ENCODE measurements around the gene P2RY11.

Gene P2RY11

DNA sequence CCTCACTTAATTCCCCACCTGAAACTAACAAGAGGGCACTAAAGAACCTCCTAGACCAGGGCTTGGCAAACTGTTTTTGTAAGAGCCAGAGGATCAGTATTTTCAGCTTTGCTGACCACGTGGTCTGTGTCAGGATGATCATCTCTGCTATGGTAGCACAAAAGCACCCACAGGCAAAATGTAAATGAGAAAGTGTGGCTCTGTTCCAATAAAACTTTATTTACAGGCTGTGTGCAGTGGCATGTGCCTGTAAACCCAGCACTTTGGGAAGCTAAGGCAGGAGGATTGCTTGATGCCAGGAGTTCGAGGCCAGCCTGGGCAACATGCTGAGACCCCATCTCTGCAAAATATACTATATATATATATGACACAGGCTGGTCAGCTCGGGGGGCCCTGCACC is 52.0 kb downstream of the P2RY11 start:
- Histone ChIP-seq H3K9me3 (ENCODE audit: insufficient read depth, low read depth, low read length) (no peaks in the 10 kb centered on the region), H3K27me3 (ENCODE audit: insufficient read depth, low read length, poor library complexity, severe bottlenecking) (no peaks in the 10 kb centered on the region), H3F3A (ENCODE audit: low read depth) (no peaks in the 10 kb centered on the region), H2AFZ (ENCODE audit: low read length) (no peak overlapping the region), H3K4me2 (ENCODE audit: low read depth, low read length, poor library complexity, severe bottlenecking) (no peak overlapping the region), H4K20me1 (ENCODE audit: insufficient read depth, low read length, poor library complexity, severe bottlenecking) (no peaks in the 10 kb centered on the region), H3K36me3 (ENCODE audit: insufficient read depth, low read length) (peaks cover 94% of the 10 kb centered on the region), H3K4me3 (ENCODE audit: low read length, poor library complexity, severe bottlenecking) (no peak overlapping the region), H3K79me2 (ENCODE audit: insufficient read depth, low read length) (0 out of 2 replicates have a peak, but pooled peaks cover 3% of the 10 kb centered on the region), H3K9ac (ENCODE audit: low read depth, low read length, poor library complexity, severe bottlenecking) (no peak overlapping the region), H3K4me1 (ENCODE audit: insufficient read depth, low read length, poor library complexity, severe bottlenecking) (no peaks in the 10 kb centered on the region), H3K9me2 (replicated peaks; ENCODE audit: low read depth, low read length) (no peaks in the 10 kb centered on the region)
- TF ChIP-seq, protein P1, sequence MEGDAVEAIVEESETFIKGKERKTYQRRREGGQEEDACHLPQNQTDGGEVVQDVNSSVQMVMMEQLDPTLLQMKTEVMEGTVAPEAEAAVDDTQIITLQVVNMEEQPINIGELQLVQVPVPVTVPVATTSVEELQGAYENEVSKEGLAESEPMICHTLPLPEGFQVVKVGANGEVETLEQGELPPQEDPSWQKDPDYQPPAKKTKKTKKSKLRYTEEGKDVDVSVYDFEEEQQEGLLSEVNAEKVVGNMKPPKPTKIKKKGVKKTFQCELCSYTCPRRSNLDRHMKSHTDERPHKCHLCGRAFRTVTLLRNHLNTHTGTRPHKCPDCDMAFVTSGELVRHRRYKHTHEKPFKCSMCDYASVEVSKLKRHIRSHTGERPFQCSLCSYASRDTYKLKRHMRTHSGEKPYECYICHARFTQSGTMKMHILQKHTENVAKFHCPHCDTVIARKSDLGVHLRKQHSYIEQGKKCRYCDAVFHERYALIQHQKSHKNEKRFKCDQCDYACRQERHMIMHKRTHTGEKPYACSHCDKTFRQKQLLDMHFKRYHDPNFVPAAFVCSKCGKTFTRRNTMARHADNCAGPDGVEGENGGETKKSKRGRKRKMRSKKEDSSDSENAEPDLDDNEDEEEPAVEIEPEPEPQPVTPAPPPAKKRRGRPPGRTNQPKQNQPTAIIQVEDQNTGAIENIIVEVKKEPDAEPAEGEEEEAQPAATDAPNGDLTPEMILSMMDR (conservative IDR thresholded peaks at IDR 0.05; ENCODE audit: low read length): no peak
- no peak for TF ChIP-seq EZH2phosphoT487 (IDR thresholded peaks at IDR 0.05; ENCODE audit: borderline replicate concordance)

Measured in Loucy (cell line).